ENCODE measurements around the gene IL1R2.
"Not testable (repeated sequence)": the region's sequence is repeated elsewhere in the genome, so short reads cannot be mapped to it uniquely, and the experiment has no call there.

IL1R2 gene

GRCh38 chr2:102063487-102063911, 71.7 kb downstream of the IL1R2 start:
- peak; percentile 75 for DNase-seq

- DNase-seq = peak; percentile 84
These were observed 72.3 kb downstream of the IL1R2 start for GRCh38 chr2:102063941-102064678.

- DNase-seq = no peak
These were observed 73.2 kb downstream of the IL1R2 start for GRCh38 chr2:102064679-102065674.

GRCh38 chr2:102065675-102066252, 74.0 kb downstream of the IL1R2 start:
- no peak for DNase-seq

GRCh38 chr2:102066554-102066953, 74.8 kb downstream of the IL1R2 start:
- DNase-seq = no peak

GRCh38 chr2:102068126-102068525, 76.4 kb downstream of the IL1R2 start:
- DNase-seq = not testable (repeated sequence)

- no peak for DNase-seq
These were observed 77.7 kb downstream of the IL1R2 start for GRCh38 chr2:102069311-102069974.

- peak; percentile 90 for DNase-seq
These were observed 78.4 kb downstream of the IL1R2 start for GRCh38 chr2:102070058-102070642.

- no peak for DNase-seq
These were observed 81.0 kb downstream of the IL1R2 start for GRCh38 chr2:102072741-102073140.

GRCh38 chr2:102073168-102073724, 81.5 kb downstream of the IL1R2 start:
- DNase-seq = no peak

- peak; percentile 9 for DNase-seq
These were observed 82.5 kb downstream of the IL1R2 start for GRCh38 chr2:102074152-102074783.

- no peak for DNase-seq
These were observed 83.7 kb downstream of the IL1R2 start for GRCh38 chr2:102075479-102075878.

- DNase-seq = no peak
These were observed 84.8 kb downstream of the IL1R2 start for GRCh38 chr2:102076512-102076911.
